Osteocyte (in vitro differentiated cells): ENCODE data around the gene SLC32A1. TPM values are rescaled to one million over a fixed set of nuclear protein-coding genes. Genes with fewer than 3 reads are reported as not detected.

Experiments
- DNase-seq: peaks from one replicate; pipeline ENCODE4 v3.0.0; 2021; ENCODE audit warnings: mixed read lengths; ENCODE audit not compliant: unreplicated experiment; ENCODE audit errors: extremely low spot score
- H3K27ac Mint-ChIP-seq: one replicate; pipeline ENCODE4 v1.8.0; 2021; ENCODE audit warnings: mild to moderate bottlenecking, mixed read lengths; ENCODE audit not compliant: unreplicated experiment
- H3K27me3 Mint-ChIP-seq: one replicate; pipeline ENCODE4 v1.8.0; 2021; ENCODE audit warnings: mixed read lengths; ENCODE audit not compliant: unreplicated experiment
- H3K36me3 Mint-ChIP-seq: one replicate; pipeline ENCODE4 v1.8.0; 2021; ENCODE audit warnings: mixed read lengths; ENCODE audit not compliant: unreplicated experiment
- H3K4me1 Mint-ChIP-seq: one replicate; pipeline ENCODE4 v1.8.0; 2021; ENCODE audit warnings: mixed read lengths; ENCODE audit not compliant: unreplicated experiment
- H3K4me3 Mint-ChIP-seq: one replicate; pipeline ENCODE4 v1.8.0; 2021; ENCODE audit warnings: mild to moderate bottlenecking, moderate library complexity, mixed read lengths; ENCODE audit not compliant: unreplicated experiment
- H3K9me3 Mint-ChIP-seq: one replicate; pipeline ENCODE4 v1.8.0; 2021; ENCODE audit warnings: mixed read lengths; ENCODE audit not compliant: unreplicated experiment
- total RNA-seq: library from RNA; stranded (reverse); gene quantifications from 2 replicates; pipeline ENCODE4 v1.2.1, GENCODE V29; 2021
- TF ChIP-seq, protein P1 (sequence below): fragments of 200-600 bp; sonication (generic); IDR thresholded peaks from 2 replicates; pipeline ENCODE4 v1.5.0; 2021; ENCODE audit warnings: antibody characterized with exemption, mild to moderate bottlenecking, moderate library complexity

The SLC32A1 gene
- total RNA-seq, 1 donor from 2014 or later: not detected

- Mint-ChIP-seq H3K4me3 (no peak overlapping the region), H3K27me3 (no peaks in the 10 kb centered on the region), H3K36me3 (peaks cover 39% of the 10 kb centered on the region), H3K9me3 (no peaks in the 10 kb centered on the region), H3K27ac (no peak overlapping the region), H3K4me1 (no peaks in the 10 kb centered on the region)
- TF ChIP-seq, protein P1, sequence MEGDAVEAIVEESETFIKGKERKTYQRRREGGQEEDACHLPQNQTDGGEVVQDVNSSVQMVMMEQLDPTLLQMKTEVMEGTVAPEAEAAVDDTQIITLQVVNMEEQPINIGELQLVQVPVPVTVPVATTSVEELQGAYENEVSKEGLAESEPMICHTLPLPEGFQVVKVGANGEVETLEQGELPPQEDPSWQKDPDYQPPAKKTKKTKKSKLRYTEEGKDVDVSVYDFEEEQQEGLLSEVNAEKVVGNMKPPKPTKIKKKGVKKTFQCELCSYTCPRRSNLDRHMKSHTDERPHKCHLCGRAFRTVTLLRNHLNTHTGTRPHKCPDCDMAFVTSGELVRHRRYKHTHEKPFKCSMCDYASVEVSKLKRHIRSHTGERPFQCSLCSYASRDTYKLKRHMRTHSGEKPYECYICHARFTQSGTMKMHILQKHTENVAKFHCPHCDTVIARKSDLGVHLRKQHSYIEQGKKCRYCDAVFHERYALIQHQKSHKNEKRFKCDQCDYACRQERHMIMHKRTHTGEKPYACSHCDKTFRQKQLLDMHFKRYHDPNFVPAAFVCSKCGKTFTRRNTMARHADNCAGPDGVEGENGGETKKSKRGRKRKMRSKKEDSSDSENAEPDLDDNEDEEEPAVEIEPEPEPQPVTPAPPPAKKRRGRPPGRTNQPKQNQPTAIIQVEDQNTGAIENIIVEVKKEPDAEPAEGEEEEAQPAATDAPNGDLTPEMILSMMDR: no peak
- no peak for DNase-seq
Measured at GRCh38 chr20:38754924-38755323, 30.6 kb downstream of the SLC32A1 start.

DNA sequence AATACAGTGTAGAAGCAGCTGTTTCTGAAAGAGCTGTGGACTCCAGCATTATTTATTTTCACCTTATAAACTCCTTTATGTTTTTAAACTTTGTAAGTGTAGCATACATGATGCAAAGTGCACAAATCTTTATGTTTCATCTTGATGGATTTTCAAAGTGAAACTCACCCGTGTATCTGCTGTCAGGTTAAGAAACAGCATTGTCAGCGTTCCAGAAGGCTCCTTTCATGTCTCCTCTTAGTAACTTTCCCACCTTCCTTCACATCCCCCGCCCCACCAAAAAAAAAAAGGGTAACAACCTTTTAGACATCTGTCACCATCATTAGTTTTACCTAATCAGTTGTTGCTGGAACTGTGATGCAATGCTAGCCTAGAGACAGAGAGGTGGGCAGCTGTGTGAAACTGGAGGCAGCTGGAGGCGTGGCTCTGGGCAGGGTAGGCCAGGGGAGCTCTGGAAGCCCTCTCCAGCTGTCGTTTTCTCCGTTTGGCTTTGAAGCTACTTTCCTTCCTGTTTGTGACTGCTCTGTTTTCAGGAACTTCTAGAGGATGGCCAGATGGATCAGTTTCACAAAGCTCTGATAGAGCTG lies 31.1 kb downstream of the SLC32A1 start:
- H3K27ac Mint-ChIP-seq: no peak overlapping the region

DNA sequence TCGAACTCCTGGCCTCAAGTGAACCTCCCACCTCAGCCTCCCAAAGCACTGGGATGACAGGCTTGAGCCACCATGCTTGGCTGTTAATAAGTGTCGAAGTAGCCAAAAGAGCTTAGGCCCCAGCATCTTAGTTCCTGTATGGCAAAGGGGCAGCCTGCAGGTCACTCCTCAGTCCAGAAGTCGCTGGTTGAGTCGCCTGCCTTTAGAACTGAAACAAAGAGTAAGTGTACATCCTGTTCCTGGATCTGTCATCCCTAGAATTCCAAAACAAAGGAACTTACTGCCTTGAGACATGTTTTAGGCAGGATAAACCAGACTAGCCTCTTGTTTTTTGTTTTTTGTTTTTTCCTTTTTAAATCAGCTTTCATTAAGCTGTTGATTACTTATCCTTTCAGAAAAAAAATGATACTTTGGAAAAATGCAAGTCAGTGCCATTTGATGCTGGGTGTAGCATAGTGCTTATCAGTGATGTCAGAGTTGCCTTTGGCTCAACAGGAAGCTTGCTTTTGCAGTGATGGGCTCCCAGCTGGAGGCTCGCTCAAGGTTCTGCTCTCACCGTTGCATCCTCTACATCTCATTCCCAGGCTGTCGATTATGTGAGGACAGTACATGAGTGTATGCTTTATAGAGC lies 33.0 kb downstream of the SLC32A1 start:
- no peak for DNase-seq
- Mint-ChIP-seq H3K27ac (no peak overlapping the region), H3K9me3 (no peaks in the 10 kb centered on the region), H3K27me3 (no peaks in the 10 kb centered on the region), H3K4me1 (no peaks in the 10 kb centered on the region), H3K4me3 (no peak overlapping the region), H3K36me3 (peaks cover 57% of the 10 kb centered on the region)
- TF ChIP-seq, protein P1: no peak

More for the DNA sequence above, 31.1 kb downstream of the SLC32A1 start:
- Mint-ChIP-seq H3K27me3 (no peaks in the 10 kb centered on the region), H3K4me1 (no peaks in the 10 kb centered on the region), H3K4me3 (no peak overlapping the region), H3K9me3 (no peaks in the 10 kb centered on the region), H3K36me3 (peaks cover 41% of the 10 kb centered on the region)
- TF ChIP-seq, protein P1: no peak
- no peak for DNase-seq

GRCh38 chr20:38759106-38759505 lies 34.8 kb downstream of the SLC32A1 start:
- H3K27ac Mint-ChIP-seq: no peak overlapping the region
- peaks cover 63% of the 10 kb centered on the region for H3K36me3 Mint-ChIP-seq

DNA sequence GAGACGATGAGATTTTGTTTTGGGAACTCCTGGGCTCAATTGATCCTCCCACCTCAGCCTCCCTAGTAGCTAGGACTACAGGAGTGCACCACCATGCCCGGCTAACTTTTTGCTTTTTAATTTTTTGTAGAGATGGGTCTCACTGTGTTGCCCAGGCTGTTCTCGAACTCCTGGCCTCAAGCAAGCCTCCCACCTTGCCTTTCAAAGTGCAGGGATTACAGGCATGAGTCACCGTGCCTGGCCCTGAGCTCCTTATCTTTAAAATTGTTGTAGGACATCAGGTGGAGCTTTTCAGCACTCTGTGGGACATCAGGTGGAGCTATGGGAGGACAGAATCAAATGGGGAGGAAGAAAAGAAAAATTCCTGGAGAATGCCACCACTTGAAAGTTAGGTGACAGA lies 36.7 kb downstream of the SLC32A1 start:
- TF ChIP-seq, protein P1: no peak
- Mint-ChIP-seq H3K36me3 (peaks cover 60% of the 10 kb centered on the region), H3K4me1 (peaks cover 13% of the 10 kb centered on the region), H3K27me3 (no peaks in the 10 kb centered on the region), H3K27ac (no peak overlapping the region), H3K4me3 (no peak overlapping the region), H3K9me3 (no peaks in the 10 kb centered on the region)
- DNase-seq: no peak

More at GRCh38 chr20:38759106-38759505, 34.8 kb downstream of the SLC32A1 start:
- Mint-ChIP-seq H3K4me3 (no peak overlapping the region), H3K27me3 (no peaks in the 10 kb centered on the region), H3K4me1 (peaks cover under 1% of the 10 kb centered on the region), H3K9me3 (no peaks in the 10 kb centered on the region)
- DNase-seq: no peak
- TF ChIP-seq, protein P1: no peak
